HG02840 (cell line): ENCODE measurements around the gene TIPARP.
"Not testable (repeated sequence)": the region's sequence is repeated elsewhere in the genome, so short reads cannot be mapped to it uniquely, and the experiment has no call there.

Experiments used
- ATAC-seq: cut with Tn5 transposase; IDR thresholded peaks from one replicate; pipeline ENCODE4 v1.9.1; 2021; ENCODE audit warnings: mild to moderate bottlenecking, moderate library complexity, moderate number of reproducible peaks; ENCODE audit not compliant: unreplicated experiment, low FRiP score

The TIPARP gene

GRCh38 chr3:156735471-156735870 lies 61.1 kb downstream of the TIPARP start:
- no peak for ATAC-seq

DNA sequence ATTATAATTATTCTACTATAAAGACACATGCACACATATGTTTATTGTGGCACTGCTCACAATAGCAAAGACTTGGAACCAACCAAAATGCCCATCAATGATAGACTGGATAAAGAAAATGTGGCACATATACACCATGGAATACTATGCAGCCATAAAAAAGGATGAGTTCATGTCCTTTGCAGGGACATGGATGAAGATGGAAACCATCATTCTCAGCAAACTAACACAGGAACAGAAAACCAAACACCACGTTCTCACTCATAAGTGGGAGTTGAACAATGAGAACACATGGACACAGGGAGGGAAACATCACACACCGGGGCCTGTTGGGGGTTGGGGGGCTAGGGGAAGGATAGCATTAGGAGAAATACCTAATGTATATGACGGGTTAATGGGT lies 62.7 kb downstream of the TIPARP start:
- not testable (repeated sequence) for ATAC-seq

DNA sequence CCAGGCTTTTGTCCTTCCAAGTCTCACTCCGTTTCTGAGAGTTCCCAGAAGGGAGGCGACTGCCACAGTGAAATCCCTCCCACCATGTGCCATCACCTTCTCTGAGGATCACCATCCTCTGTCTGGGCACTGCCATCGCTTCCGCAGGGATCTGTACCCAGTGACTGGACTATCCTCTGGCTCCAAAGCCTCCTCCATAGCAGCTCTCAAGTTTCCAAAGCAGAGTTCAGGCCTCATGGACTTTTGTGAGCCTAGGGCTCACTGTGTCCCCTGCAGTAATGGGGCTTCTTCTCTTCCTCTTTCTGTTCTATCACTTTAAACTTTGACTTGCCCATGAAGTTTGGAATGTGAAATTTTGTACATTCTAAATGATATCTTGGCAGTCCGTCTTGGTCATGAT lies 63.9 kb downstream of the TIPARP start:
- ATAC-seq = no peak

GRCh38 chr3:156739976-156740375 lies 65.6 kb downstream of the TIPARP start:
- no peak for ATAC-seq

DNA sequence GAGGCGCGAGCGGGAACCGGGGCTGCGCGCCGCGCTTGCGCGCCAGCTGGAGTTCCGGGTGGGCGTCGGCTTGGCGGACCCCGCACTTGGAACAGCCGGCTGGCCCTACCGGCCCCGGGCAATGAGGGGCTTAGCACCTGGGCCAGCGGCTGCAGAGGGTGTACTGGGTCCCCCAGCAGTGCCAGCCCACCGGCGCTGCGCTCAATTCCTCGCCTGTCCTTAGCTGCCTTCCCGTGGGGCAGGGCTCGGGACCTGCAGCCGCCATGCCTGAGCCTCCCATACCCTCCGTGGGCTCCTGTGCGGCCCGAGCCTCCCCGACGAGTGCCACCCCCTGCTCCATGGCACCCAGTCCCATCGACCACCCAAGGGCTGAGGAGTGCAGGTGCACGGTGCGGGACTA lies 66.2 kb downstream of the TIPARP start:
- not testable (repeated sequence) for ATAC-seq

DNA sequence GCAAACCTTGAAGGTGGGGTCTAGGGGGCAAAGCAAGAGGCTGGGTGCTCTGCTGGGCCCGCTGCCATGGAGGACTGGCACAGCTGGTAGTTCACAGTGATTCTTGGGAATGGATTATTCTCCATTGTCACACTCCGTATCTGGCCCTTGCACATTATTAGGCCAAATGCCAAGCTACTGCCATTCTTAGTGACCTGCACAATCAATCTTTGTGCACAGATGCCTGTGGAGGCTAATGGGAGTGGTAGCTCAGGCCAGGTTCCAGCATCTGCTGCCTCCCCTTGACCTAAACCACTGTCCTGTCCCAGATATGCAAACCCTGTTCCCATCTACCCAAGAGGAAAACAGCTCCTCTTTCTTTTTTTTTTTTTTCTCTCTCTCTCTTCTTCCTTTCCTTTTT lies 67.5 kb downstream of the TIPARP start:
- ATAC-seq = no peak

GRCh38 chr3:156742401-156742800 lies 68.0 kb downstream of the TIPARP start:
- ATAC-seq = no peak

- ATAC-seq = no peak
These were observed 69.5 kb downstream of the TIPARP start for GRCh38 chr3:156743859-156744258.

DNA sequence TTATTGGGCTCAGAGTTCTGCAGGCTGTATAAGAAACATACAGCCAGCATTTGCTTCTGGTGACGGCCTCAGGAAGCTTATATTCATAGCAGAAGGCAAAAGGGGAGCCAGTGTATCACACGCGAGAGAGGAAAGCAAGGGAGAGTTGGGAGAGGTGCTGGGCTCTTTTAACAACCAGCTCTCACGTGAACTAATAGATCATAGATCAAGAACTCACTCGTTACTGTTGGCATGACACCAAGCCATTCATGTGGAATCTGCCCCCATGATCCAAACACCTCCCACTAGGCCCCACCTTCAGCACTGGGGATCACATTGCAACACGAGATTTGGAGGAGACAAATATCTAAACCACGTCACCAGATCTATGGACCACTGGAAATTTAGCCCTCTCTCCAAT lies 70.2 kb downstream of the TIPARP start:
- ATAC-seq = no peak

GRCh38 chr3:156745766-156746165 lies 71.4 kb downstream of the TIPARP start:
- no peak for ATAC-seq

DNA sequence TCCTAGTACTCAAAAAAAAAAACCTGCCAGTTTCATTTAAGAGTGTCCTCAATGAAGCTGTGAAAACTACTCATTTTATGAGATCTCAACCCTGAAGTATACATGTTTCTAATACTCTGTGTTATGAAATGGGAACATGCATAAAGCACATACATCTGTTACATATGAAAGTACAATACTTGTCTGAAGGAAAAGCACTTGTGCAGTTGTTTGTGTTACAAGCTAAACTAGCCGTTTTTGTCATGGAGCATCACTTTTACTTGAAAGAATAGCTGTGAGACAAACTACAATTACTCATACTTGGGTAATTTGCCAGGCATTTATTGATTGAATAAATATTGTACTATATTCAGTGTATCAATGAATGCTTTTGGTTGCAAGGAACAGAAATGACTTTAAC lies 72.7 kb downstream of the TIPARP start:
- ATAC-seq = no peak

- ATAC-seq = no peak
These were observed 74.9 kb downstream of the TIPARP start for GRCh38 chr3:156749244-156749643.

GRCh38 chr3:156750191-156750873 lies 75.9 kb downstream of the TIPARP start:
- ATAC-seq = no peak

DNA sequence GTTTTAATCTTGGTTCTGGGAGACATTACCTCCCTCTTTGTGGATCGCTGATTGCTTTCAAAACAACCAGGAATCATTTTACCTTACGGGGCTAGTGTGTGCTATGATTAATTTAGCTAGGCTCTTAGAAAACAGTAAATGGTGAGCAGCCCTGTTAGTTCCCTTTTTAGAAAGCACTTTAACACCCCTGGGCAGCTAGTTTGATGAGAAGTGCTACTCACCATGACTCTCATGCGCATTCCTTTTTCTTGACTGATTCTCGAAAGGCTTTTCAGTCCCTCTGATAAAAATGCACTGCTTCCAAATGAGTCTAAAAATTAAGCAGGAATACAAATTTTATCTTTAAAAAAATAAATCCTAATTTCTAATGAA lies 76.5 kb downstream of the TIPARP start:
- ATAC-seq = no peak

GRCh38 chr3:156751461-156752025 lies 77.2 kb downstream of the TIPARP start:
- no peak for ATAC-seq
